GM19035 (cell line): ENCODE measurements around the gene DSCAML1.

ENCODE experiments used
- ATAC-seq: cut with Tn5 transposase; IDR thresholded peaks from one replicate; pipeline ENCODE4 v1.9.1; 2021; ENCODE audit not compliant: unreplicated experiment

The DSCAML1 gene

GRCh38 chr11:117731722-117732290 is 65.2 kb downstream of the DSCAML1 start:
- ATAC-seq = no peak

GRCh38 chr11:117730208-117730800 is 66.7 kb downstream of the DSCAML1 start:
- no peak for ATAC-seq

GRCh38 chr11:117725048-117725734 is 71.8 kb downstream of the DSCAML1 start:
- ATAC-seq = no peak

GRCh38 chr11:117724621-117725020 is 72.4 kb downstream of the DSCAML1 start:
- no peak for ATAC-seq

- no peak for ATAC-seq
Observed at GRCh38 chr11:117724104-117724503, 72.9 kb downstream of the DSCAML1 start.

- no peak for ATAC-seq
Observed at GRCh38 chr11:117723277-117724024, 73.6 kb downstream of the DSCAML1 start.

- no peak for ATAC-seq
Observed at GRCh38 chr11:117722082-117722481, 74.9 kb downstream of the DSCAML1 start.

- no peak for ATAC-seq
Observed at GRCh38 chr11:117720061-117720511, 76.9 kb downstream of the DSCAML1 start.

- no peak for ATAC-seq
Observed at GRCh38 chr11:117719480-117719879, 77.5 kb downstream of the DSCAML1 start.

GRCh38 chr11:117717485-117718314 is 79.3 kb downstream of the DSCAML1 start:
- no peak for ATAC-seq

GRCh38 chr11:117716521-117717440 is 80.2 kb downstream of the DSCAML1 start:
- ATAC-seq = no peak

- no peak for ATAC-seq
Observed at GRCh38 chr11:117715801-117716200, 81.2 kb downstream of the DSCAML1 start.

- ATAC-seq = no peak
Observed at GRCh38 chr11:117713538-117713991, 83.5 kb downstream of the DSCAML1 start.

- no peak for ATAC-seq
Observed at GRCh38 chr11:117712530-117712929, 84.5 kb downstream of the DSCAML1 start.

GRCh38 chr11:117711331-117711730 is 85.7 kb downstream of the DSCAML1 start:
- ATAC-seq = no peak

GRCh38 chr11:117710211-117710610 is 86.8 kb downstream of the DSCAML1 start:
- no peak for ATAC-seq

- ATAC-seq = no peak
Observed at GRCh38 chr11:117706322-117706814, 90.6 kb downstream of the DSCAML1 start.

- ATAC-seq = no peak
Observed at GRCh38 chr11:117705866-117706265, 91.2 kb downstream of the DSCAML1 start.

- no peak for ATAC-seq
Observed at GRCh38 chr11:117704395-117705100, 92.5 kb downstream of the DSCAML1 start.
